Left renal cortex interstitium (tissue), 4 donors: ENCODE results near the gene GNG12. TPM values are rescaled to one million over a fixed set of nuclear protein-coding genes. Genes with fewer than 3 reads are reported as not detected.

Experiments
- DNase-seq, 4 donors: peaks; one replicate each; pipeline ENCODE4 v3.0.0-alpha.2; 2013; ENCODE audit warnings: low read depth in 4 of 4, low spot score in 2 of 4, missing footprints in 1 of 4
- polyA plus RNA-seq, 4 donors: library from polyadenylated mRNA; unstranded; fragments of 120-200 nt; gene quantifications; one replicate each; pipeline ENCODE4 v1.2.1, GENCODE V29; 2013; ENCODE audit not compliant: insufficient read length in 4 of 4

GNG12 gene
- polyA plus RNA-seq, result 100 to 1,000 TPM in 3 of 4 donors, 10 to 100 TPM in 1; 83.3 to 111 (median 106) TPM

- DNase-seq, result peak in 1 of 4 donors; percentile 51
Measured at GRCh38 chr1:67832737-67833601, at the start of gene GNG12. Gene GNG12 (minus strand): TSS chr1:67833467. CDS start chr1:67707686, 125,781 bp downstream.

- DNase-seq, result no peak
Measured at GRCh38 chr1:67882196-67882958, 49.1 kb upstream of the GNG12 start.

GRCh38 chr1:67880056-67880601 is 46.9 kb upstream of the GNG12 start:
- no peak for DNase-seq

- DNase-seq, result no peak
Measured at GRCh38 chr1:67879485-67879884, 46.2 kb upstream of the GNG12 start.

GRCh38 chr1:67874501-67875111 is 41.3 kb upstream of the GNG12 start:
- no peak for DNase-seq

GRCh38 chr1:67869233-67869632 is 36.0 kb upstream of the GNG12 start:
- DNase-seq, result no peak

- no peak for DNase-seq
Measured at GRCh38 chr1:67863637-67864036, 30.4 kb upstream of the GNG12 start.

GRCh38 chr1:67862685-67863084 is 29.4 kb upstream of the GNG12 start:
- DNase-seq, result no peak

- no peak for DNase-seq
Measured at GRCh38 chr1:67861856-67862516, 28.7 kb upstream of the GNG12 start.

GRCh38 chr1:67860776-67861175 is 27.5 kb upstream of the GNG12 start:
- no peak for DNase-seq

GRCh38 chr1:67856921-67857320 is 23.7 kb upstream of the GNG12 start:
- DNase-seq, result no peak

- DNase-seq, result no peak
Measured at GRCh38 chr1:67855961-67856360, 22.7 kb upstream of the GNG12 start.

GRCh38 chr1:67855444-67855843 is 22.2 kb upstream of the GNG12 start:
- no peak for DNase-seq

- DNase-seq, result no peak
Measured at GRCh38 chr1:67853704-67854103, 20.4 kb upstream of the GNG12 start.

- no peak for DNase-seq
Measured at GRCh38 chr1:67851800-67852199, 18.5 kb upstream of the GNG12 start.

GRCh38 chr1:67850611-67851075 is 17.4 kb upstream of the GNG12 start:
- no peak for DNase-seq

GRCh38 chr1:67850151-67850551 is 16.9 kb upstream of the GNG12 start:
- DNase-seq, result no peak

- no peak for DNase-seq
Measured at GRCh38 chr1:67847466-67847865, 14.2 kb upstream of the GNG12 start.

GRCh38 chr1:67846538-67846937 is 13.3 kb upstream of the GNG12 start:
- no peak for DNase-seq

- DNase-seq, result no peak
Measured at GRCh38 chr1:67844988-67845387, 11.7 kb upstream of the GNG12 start.
